Pancreas (tissue), 10 donors: Measurements from ENCODE around the gene MAPK4. TPM values are rescaled to one million over a fixed set of nuclear protein-coding genes. Genes with fewer than 3 reads are reported as not detected.

ENCODE experiments used
- ATAC-seq, 4 donors: fragments of 200-7000 bp; cut with Tn5 transposase; one replicate each; pipeline versions ENCODE4 v1.8.0 to v1.9.1; 2020; ENCODE audit warnings: mild to moderate bottlenecking in 4 of 4, moderate library complexity in 4 of 4
- DNase-seq, 6 donors: peaks; one replicate each; pipeline ENCODE4 v3.0.0-alpha.2; 2020
- FAIRE-seq: peaks from 2 replicates; lab custom pipeline; 2012; peaks lifted over from hg19 to GRCh38; lab: Jason Lieb, UNC
- H3K27ac ChIP-seq, 4 donors: fragments of 200-600 bp; sonication (generic); 1 replicate in 3 of 4; 2 replicates in 1 of 4; pipeline versions ENCODE4 v1.5.0 to v1.8.0; 2020
- H3K27me3 ChIP-seq, 4 donors: fragments of 200-600 bp; one replicate each; pipeline ENCODE4 v1.8.0; 2021
- H3K36me3 ChIP-seq, 3 donors: fragments of 200-600 bp; sonication (generic) in 1 of 3; one replicate each; pipeline versions ENCODE4 v1.5.0 to v1.8.0; 2020 to 2021
- H3K4me1 ChIP-seq, 3 donors: fragments of 200-600 bp; one replicate each; pipeline ENCODE4 v1.8.0; 2021
- H3K4me3 ChIP-seq, 4 donors: fragments of 200-600 bp; sonication (generic) in 2 of 4; one replicate each; pipeline versions ENCODE4 v1.5.0 to v1.8.0; 2020 to 2021
- H3K9me3 ChIP-seq, 4 donors: fragments of 200-600 bp; one replicate each; pipeline ENCODE4 v1.8.0; 2021
- WGBS, 2 donors: extraction: QIAGEN DNeasy Blood & Tissue Kit; methylation state at CpG; one replicate each; pipeline ENCODE4 v1.1.7; 2013; 5-methylcytosine and 5-hydroxymethylcytosine counted together
- intact Hi-C, 3 donors: fragments of 100-400 bp; cut with DNase I; formaldehyde crosslinking; loops; one replicate each; pipeline versions ENCODE4 v1.11.1 to v1.14.2; 2022
- polyA plus RNA-seq, 2 donors: library from polyadenylated mRNA; stranded (reverse); fragments of 200-250 nt; gene quantifications; one replicate each; pipeline ENCODE4 v1.2.3, GENCODE V29; 2013
- total RNA-seq, 6 donors: library from RNA; stranded (reverse); fragmentation: NEBNext Ultra II Directional in 4 of 6; extraction: Animal tissue kit (Norgen Biotek cat#: 25700) in 4 of 6; gene quantifications; one replicate each; pipeline versions ENCODE4 v1.2.1 to v1.2.4, GENCODE V29; 2021 to 2023
- TF ChIP-seq, protein P1 (sequence below), 4 donors: fragments of 200-600 bp; sonication (generic) in 3 of 4; IDR thresholded peaks; one replicate each; pipeline versions ENCODE4 v1.5.0 to v1.8.0; 2021; ENCODE audit warnings: antibody characterized with exemption in 4 of 4
- donor health status: healthy with polysubstance abuse.
- donor health status: DM: no; HTN: no; CAD: no; lungs with moderate emphysema.
- donor health status: DM: no; HTN: no; CAD: no.
- donor health status: control.
- donor health status: control.
- donor health status: Bipolar disorder and iron deficiency.
- donor health status: DM: yes; HTN: yes; CAD: no.
- donor health status: DM: no; HTN: no; CAD: no.
- donor health status: DM: no; HTN: no; CAD: no.
- donor health status: DM: yes; HTN: yes; CAD: no.

The MAPK4 gene
- total and polyA plus RNA-seq, 8 donors: 0.46 to 2.5 (median 0.80) TPM

- Histone ChIP-seq H3K27me3 (no peaks in the 10 kb centered on the region), H3K36me3 (no peaks in the 10 kb centered on the region), H3K9me3 (no peaks in the 10 kb centered on the region), H3K4me3 (no peak overlapping the region), H3K4me1 (no peaks in the 10 kb centered on the region), H3K27ac (no peak overlapping the region)
- ATAC-seq (no peak), DNase-seq (no peak), FAIRE-seq (no peak)
- TF ChIP-seq, protein P1, sequence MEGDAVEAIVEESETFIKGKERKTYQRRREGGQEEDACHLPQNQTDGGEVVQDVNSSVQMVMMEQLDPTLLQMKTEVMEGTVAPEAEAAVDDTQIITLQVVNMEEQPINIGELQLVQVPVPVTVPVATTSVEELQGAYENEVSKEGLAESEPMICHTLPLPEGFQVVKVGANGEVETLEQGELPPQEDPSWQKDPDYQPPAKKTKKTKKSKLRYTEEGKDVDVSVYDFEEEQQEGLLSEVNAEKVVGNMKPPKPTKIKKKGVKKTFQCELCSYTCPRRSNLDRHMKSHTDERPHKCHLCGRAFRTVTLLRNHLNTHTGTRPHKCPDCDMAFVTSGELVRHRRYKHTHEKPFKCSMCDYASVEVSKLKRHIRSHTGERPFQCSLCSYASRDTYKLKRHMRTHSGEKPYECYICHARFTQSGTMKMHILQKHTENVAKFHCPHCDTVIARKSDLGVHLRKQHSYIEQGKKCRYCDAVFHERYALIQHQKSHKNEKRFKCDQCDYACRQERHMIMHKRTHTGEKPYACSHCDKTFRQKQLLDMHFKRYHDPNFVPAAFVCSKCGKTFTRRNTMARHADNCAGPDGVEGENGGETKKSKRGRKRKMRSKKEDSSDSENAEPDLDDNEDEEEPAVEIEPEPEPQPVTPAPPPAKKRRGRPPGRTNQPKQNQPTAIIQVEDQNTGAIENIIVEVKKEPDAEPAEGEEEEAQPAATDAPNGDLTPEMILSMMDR (IDR thresholded peaks at IDR 0.05): no peak
- WGBS, 2 donors: 89 to 93% methylated on average over 8 of the region's 8 CpGs
- intact Hi-C loops: no loop called here
Measured at GRCh38 chr18:50632895-50633515, 73.1 kb downstream of the MAPK4 start.

GRCh38 chr18:50633992-50634391, 74.1 kb downstream of the MAPK4 start:
- FAIRE-seq: no peak
- TF ChIP-seq, protein P1 (IDR thresholded peaks at IDR 0.05): no peak
- Histone ChIP-seq H3K36me3 (no peaks in the 10 kb centered on the region), H3K27ac (no peak overlapping the region), H3K4me3 (no peak overlapping the region), H3K27me3 (no peaks in the 10 kb centered on the region), H3K9me3 (no peaks in the 10 kb centered on the region), H3K4me1 (no peaks in the 10 kb centered on the region)
- intact Hi-C loops: no loop called here
- 86 to 95% methylated on average over 3 of the region's 3 CpGs for WGBS, 2 donors
- DNase-seq: no peak
- no peak for ATAC-seq

DNA sequence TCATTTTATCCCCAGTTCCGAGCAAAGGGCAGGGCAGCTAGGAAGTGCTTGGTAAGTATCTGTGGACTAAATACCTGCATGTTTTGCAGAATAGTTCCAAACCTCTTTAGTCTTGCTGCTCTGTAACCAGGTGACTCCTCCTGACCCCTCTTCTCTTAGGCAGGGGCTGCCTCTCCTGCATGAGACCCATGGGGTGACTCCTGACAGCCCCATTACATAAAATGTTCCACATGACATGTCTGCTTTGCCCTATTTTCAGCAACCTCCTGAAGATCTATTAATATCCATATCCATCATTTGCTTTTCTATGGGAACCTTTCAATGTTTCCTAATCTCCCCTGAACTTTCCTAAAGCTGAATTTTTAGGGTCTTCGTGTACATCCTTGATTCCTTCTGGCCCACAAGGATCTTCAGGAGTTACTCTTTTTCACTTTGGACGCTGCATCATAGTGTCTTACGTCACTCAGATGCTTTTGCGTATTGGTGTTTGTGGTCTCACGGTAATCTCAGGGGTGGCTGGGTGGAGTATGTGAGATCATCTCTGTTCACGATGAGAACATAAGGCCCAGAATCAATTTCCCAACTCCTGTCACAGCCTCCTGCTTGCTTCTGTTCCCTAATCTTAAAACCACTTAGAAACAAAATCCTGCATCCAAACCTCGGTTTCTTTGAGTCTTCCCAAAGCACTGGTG, 76.6 kb downstream of the MAPK4 start:
- ATAC-seq (no peak), DNase-seq (no peak), FAIRE-seq (no peak)
- Histone ChIP-seq H3K36me3 (no peaks in the 10 kb centered on the region), H3K9me3 (no peaks in the 10 kb centered on the region), H3K4me3 (no peak overlapping the region), H3K27me3 (no peaks in the 10 kb centered on the region), H3K4me1 (no peaks in the 10 kb centered on the region), H3K27ac (no peak overlapping the region)
- intact Hi-C loops: no loop called here
- WGBS, 2 donors: 83 to 91% methylated on average over 8 of the region's 8 CpGs
- TF ChIP-seq, protein P1 (IDR thresholded peaks at IDR 0.05): no peak

GRCh38 chr18:50638016-50638883, 78.4 kb downstream of the MAPK4 start:
- TF ChIP-seq, protein P1 (IDR thresholded peaks at IDR 0.05): no peak
- FAIRE-seq (no peak), DNase-seq (no peak), ATAC-seq (peak in 1 of 4 donors; percentile 14)
- no peaks in the 10 kb centered on the region for H3K9me3 ChIP-seq
- H3K36me3 ChIP-seq: no peaks in the 10 kb centered on the region
- intact Hi-C loops: no loop called here
- no peak overlapping the region for H3K27ac ChIP-seq
- H3K4me1 ChIP-seq: no peaks in the 10 kb centered on the region
- no peaks in the 10 kb centered on the region for H3K27me3 ChIP-seq
- WGBS, 2 donors: 75 to 78% methylated on average over 10 of the region's 10 CpGs
- H3K4me3 ChIP-seq: no peak overlapping the region
